Measurements from ENCODE around the gene IKZF3. TPM values are rescaled to one million over a fixed set of nuclear protein-coding genes. Genes with fewer than 3 reads are reported as not detected.

Gene IKZF3
- total RNA-seq, 1 experiment from 2014 or later: 0.81 TPM

DNA sequence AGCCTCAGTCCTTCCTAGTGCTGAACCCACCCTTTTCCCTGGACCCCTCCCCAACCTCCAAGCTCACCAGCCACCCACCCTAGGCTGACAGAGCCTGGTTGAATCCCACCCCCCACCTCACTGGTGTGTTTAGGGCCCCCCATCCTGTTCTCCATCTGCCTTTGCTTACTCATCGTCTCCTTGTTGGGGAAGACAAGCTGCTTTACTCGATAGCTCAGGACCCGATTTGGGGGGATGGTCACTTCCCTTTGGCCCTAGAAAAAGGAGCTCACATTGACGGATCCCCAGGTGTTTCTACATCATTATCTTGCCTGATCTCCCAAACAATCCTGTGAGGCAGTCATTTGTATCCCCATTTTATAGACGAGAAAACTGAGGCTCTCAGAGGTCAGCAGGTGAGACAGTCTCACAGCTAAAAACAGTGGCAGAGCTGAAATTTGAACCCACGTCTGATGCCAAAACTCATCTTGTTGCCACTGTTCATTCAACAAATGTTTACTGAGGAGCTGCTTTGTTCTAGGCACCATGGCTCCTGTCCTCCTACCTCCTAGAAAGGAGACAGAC, 44.8 kb upstream of the IKZF3 start (continued):
- TF ChIP-seq, protein P1, sequence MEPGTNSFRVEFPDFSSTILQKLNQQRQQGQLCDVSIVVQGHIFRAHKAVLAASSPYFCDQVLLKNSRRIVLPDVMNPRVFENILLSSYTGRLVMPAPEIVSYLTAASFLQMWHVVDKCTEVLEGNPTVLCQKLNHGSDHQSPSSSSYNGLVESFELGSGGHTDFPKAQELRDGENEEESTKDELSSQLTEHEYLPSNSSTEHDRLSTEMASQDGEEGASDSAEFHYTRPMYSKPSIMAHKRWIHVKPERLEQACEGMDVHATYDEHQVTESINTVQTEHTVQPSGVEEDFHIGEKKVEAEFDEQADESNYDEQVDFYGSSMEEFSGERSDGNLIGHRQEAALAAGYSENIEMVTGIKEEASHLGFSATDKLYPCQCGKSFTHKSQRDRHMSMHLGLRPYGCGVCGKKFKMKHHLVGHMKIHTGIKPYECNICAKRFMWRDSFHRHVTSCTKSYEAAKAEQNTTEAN (CRISPR knock-in tag; IDR thresholded peaks at IDR 0.05): no peak
- no peak for TF ChIP-seq TCF7 (CRISPR knock-in tag; IDR thresholded peaks at IDR 0.05; ENCODE audit: low read depth)
- no peak for TF ChIP-seq SMAD4 (CRISPR knock-in tag; IDR thresholded peaks at IDR 0.05)
- TF ChIP-seq GRHL2 (CRISPR knock-in tag; IDR thresholded peaks at IDR 0.05; ENCODE audit: insufficient replicate concordance, severe bottlenecking): no peak
- TF ChIP-seq, protein P2, sequence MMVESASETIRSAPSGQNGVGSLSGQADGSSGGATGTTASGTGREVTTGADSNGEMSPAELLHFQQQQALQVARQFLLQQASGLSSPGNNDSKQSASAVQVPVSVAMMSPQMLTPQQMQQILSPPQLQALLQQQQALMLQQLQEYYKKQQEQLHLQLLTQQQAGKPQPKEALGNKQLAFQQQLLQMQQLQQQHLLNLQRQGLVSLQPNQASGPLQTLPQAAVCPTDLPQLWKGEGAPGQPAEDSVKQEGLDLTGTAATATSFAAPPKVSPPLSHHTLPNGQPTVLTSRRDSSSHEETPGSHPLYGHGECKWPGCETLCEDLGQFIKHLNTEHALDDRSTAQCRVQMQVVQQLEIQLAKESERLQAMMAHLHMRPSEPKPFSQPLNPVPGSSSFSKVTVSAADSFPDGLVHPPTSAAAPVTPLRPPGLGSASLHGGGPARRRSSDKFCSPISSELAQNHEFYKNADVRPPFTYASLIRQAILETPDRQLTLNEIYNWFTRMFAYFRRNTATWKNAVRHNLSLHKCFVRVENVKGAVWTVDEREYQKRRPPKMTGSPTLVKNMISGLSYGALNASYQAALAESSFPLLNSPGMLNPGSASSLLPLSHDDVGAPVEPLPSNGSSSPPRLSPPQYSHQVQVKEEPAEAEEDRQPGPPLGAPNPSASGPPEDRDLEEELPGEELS (CRISPR knock-in tag; IDR thresholded peaks at IDR 0.05): no peak
- TF ChIP-seq NR3C1 (CRISPR knock-in tag; conservative IDR thresholded peaks at IDR 0.05; ENCODE audit: low read depth): no peak
- TF ChIP-seq, protein P3, sequence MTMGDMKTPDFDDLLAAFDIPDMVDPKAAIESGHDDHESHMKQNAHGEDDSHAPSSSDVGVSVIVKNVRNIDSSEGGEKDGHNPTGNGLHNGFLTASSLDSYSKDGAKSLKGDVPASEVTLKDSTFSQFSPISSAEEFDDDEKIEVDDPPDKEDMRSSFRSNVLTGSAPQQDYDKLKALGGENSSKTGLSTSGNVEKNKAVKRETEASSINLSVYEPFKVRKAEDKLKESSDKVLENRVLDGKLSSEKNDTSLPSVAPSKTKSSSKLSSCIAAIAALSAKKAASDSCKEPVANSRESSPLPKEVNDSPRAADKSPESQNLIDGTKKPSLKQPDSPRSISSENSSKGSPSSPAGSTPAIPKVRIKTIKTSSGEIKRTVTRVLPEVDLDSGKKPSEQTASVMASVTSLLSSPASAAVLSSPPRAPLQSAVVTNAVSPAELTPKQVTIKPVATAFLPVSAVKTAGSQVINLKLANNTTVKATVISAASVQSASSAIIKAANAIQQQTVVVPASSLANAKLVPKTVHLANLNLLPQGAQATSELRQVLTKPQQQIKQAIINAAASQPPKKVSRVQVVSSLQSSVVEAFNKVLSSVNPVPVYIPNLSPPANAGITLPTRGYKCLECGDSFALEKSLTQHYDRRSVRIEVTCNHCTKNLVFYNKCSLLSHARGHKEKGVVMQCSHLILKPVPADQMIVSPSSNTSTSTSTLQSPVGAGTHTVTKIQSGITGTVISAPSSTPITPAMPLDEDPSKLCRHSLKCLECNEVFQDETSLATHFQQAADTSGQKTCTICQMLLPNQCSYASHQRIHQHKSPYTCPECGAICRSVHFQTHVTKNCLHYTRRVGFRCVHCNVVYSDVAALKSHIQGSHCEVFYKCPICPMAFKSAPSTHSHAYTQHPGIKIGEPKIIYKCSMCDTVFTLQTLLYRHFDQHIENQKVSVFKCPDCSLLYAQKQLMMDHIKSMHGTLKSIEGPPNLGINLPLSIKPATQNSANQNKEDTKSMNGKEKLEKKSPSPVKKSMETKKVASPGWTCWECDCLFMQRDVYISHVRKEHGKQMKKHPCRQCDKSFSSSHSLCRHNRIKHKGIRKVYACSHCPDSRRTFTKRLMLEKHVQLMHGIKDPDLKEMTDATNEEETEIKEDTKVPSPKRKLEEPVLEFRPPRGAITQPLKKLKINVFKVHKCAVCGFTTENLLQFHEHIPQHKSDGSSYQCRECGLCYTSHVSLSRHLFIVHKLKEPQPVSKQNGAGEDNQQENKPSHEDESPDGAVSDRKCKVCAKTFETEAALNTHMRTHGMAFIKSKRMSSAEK (CRISPR knock-in tag; IDR thresholded peaks at IDR 0.05; ENCODE audit: borderline replicate concordance): no peak

DNA sequence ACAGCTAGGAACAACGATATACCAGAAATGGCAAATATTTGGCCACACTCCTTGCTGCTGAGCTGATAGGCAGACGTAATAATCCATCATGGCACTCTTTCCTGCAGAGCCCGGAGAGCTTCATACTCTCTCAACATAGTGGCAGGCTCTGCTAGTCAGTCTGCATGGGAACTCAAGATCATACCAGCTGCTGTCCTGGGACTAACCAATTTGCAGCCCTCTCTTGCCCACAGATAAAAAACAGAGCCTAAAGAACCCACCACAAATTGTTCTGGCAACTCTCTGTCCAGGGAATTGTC, 40.8 kb upstream of the IKZF3 start:
- ATAC-seq (no peak), DNase-seq (ENCODE audit: low spot score) (no peak)
- no peaks in the 10 kb centered on the region for H3K4me1 Mint-ChIP-seq
- H3K27ac Mint-ChIP-seq: no peak overlapping the region
- H3K36me3 Mint-ChIP-seq: peaks cover 5% of the 10 kb centered on the region; the same call in 1 of the 2 replicates
- ChIA-PET POLR2A (no interaction called here), CTCF (interaction anchor here (1.0 kb wide), 3 partner anchors 9 to 33 kb away, joined by 3 to 4 read pairs (median 3); partner anchors contain the start of genes LRRC3C and ORMDL3)
- no peaks in the 10 kb centered on the region for H3K27me3 Mint-ChIP-seq (ENCODE audit: low read depth)
- no peaks in the 10 kb centered on the region for H3K9me3 Mint-ChIP-seq
- TF ChIP-seq PRRX2 (CRISPR knock-in tag; IDR thresholded peaks at IDR 0.05): no peak
- TF ChIP-seq, protein P4, sequence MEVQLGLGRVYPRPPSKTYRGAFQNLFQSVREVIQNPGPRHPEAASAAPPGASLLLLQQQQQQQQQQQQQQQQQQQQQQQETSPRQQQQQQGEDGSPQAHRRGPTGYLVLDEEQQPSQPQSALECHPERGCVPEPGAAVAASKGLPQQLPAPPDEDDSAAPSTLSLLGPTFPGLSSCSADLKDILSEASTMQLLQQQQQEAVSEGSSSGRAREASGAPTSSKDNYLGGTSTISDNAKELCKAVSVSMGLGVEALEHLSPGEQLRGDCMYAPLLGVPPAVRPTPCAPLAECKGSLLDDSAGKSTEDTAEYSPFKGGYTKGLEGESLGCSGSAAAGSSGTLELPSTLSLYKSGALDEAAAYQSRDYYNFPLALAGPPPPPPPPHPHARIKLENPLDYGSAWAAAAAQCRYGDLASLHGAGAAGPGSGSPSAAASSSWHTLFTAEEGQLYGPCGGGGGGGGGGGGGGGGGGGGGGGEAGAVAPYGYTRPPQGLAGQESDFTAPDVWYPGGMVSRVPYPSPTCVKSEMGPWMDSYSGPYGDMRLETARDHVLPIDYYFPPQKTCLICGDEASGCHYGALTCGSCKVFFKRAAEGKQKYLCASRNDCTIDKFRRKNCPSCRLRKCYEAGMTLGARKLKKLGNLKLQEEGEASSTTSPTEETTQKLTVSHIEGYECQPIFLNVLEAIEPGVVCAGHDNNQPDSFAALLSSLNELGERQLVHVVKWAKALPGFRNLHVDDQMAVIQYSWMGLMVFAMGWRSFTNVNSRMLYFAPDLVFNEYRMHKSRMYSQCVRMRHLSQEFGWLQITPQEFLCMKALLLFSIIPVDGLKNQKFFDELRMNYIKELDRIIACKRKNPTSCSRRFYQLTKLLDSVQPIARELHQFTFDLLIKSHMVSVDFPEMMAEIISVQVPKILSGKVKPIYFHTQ (CRISPR knock-in tag; IDR thresholded peaks at IDR 0.05): no peak
- TF ChIP-seq, protein P5, sequence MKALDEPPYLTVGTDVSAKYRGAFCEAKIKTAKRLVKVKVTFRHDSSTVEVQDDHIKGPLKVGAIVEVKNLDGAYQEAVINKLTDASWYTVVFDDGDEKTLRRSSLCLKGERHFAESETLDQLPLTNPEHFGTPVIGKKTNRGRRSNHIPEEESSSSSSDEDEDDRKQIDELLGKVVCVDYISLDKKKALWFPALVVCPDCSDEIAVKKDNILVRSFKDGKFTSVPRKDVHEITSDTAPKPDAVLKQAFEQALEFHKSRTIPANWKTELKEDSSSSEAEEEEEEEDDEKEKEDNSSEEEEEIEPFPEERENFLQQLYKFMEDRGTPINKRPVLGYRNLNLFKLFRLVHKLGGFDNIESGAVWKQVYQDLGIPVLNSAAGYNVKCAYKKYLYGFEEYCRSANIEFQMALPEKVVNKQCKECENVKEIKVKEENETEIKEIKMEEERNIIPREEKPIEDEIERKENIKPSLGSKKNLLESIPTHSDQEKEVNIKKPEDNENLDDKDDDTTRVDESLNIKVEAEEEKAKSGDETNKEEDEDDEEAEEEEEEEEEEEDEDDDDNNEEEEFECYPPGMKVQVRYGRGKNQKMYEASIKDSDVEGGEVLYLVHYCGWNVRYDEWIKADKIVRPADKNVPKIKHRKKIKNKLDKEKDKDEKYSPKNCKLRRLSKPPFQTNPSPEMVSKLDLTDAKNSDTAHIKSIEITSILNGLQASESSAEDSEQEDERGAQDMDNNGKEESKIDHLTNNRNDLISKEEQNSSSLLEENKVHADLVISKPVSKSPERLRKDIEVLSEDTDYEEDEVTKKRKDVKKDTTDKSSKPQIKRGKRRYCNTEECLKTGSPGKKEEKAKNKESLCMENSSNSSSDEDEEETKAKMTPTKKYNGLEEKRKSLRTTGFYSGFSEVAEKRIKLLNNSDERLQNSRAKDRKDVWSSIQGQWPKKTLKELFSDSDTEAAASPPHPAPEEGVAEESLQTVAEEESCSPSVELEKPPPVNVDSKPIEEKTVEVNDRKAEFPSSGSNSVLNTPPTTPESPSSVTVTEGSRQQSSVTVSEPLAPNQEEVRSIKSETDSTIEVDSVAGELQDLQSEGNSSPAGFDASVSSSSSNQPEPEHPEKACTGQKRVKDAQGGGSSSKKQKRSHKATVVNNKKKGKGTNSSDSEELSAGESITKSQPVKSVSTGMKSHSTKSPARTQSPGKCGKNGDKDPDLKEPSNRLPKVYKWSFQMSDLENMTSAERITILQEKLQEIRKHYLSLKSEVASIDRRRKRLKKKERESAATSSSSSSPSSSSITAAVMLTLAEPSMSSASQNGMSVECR (CRISPR knock-in tag; IDR thresholded peaks at IDR 0.05; ENCODE audit: borderline replicate concordance): no peak
- TF ChIP-seq, protein P3 (CRISPR knock-in tag; IDR thresholded peaks at IDR 0.05; ENCODE audit: borderline replicate concordance): no peak
- no peak for TF ChIP-seq ZNF423 (CRISPR knock-in tag; IDR thresholded peaks at IDR 0.05)
- TF ChIP-seq ZNF121 (CRISPR knock-in tag; IDR thresholded peaks at IDR 0.05): no peak
- H3K4me3 Mint-ChIP-seq: no peak overlapping the region
